ENCODE results near the gene ENTHD1.

ENTHD1 gene

DNA sequence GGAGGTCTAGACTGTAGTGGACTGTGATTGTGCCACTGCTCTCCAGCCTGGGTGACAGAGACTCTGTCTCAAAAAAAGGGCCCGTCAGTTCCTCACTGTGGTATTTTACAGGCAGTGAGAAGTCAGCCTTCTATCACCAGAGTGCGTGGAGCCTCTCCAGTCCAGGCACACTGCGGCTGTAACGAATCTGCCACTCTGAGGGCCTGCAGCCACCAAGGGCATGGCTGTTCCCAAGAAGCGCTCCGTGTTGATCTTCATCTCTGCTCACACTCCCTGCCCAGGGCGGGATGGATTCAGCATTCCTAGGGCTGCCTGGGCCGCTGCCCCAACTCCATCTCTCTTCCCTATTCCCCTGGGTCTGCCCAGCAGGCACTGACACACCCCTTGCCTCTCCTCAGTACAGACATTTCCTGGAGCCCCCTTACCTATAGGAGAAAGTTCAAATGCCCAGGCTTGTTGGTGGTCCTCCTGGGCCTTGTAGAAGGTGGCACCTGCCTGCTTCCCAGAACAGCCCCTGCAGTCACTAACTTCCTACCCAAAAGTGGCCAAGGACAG, 174.6 kb downstream of the ENTHD1 start:
- DNase-seq (ENCODE audit: extremely low read depth in 1 of 2, low read depth in 1 of 2), result no peak

DNA sequence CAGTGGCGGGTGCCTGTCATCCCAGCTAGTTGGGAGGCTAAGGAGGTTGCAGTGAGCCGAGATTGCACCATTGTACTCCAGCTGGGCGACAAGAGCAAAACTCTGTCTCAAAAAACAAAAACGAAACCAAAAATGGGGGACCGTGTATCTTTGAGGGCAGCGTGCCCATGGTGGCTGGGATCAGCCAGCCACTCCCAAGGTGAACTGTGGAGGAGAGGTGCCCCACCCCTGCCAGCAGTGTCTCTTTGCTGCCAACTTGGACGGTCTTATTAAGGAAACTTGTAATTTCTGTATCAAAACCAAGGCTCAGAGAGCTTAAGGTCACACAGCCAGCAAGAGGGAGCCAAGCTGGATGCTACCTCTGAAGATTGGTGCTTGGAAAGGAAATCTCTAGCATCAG, 175.4 kb downstream of the ENTHD1 start:
- no peak for DNase-seq (ENCODE audit: extremely low read depth in 1 of 2, low read depth in 1 of 2)

DNA sequence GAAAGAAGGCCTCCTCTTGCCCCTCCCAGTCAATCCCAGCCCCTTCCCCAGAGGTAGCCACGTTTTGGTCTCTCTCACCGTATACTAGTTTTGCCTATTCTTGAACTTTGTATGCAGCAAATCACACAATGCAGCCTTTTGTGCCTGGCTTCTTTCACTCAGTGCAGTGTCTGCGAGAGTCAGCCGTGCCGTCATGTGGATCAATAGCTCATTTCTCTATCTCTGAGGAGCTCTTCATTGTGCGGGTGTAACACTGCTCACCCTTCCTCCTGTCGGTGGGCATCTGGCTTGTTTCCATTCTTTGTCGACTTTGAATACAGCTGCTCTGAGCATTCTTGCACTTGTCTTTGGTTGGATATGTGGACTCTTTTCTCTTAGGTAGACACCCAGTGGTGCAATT, 176.5 kb downstream of the ENTHD1 start:
- no peak for DNase-seq (ENCODE audit: extremely low read depth in 1 of 2, low read depth in 1 of 2)

DNA sequence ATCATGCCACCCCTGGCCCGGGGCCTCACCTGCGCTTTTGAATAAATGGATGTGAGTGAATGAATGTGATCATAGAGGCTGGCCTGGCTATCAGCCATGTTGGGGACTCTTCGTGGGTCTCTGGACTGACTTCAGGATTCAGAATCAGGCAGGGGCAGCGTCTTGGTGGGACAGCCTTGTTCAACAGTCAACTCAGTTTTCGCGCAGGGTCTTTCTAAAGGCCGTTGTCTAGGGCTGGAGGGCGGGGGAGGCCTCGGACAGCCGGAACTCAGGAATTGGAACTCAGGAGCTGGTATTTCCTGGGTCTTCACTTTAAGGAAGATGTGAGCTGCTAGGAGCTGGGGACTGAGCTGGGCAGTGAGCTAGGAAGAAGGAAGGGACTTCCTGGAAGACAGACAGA, 177.0 kb downstream of the ENTHD1 start:
- no peak for DNase-seq (ENCODE audit: extremely low read depth in 1 of 2, low read depth in 1 of 2)

DNA sequence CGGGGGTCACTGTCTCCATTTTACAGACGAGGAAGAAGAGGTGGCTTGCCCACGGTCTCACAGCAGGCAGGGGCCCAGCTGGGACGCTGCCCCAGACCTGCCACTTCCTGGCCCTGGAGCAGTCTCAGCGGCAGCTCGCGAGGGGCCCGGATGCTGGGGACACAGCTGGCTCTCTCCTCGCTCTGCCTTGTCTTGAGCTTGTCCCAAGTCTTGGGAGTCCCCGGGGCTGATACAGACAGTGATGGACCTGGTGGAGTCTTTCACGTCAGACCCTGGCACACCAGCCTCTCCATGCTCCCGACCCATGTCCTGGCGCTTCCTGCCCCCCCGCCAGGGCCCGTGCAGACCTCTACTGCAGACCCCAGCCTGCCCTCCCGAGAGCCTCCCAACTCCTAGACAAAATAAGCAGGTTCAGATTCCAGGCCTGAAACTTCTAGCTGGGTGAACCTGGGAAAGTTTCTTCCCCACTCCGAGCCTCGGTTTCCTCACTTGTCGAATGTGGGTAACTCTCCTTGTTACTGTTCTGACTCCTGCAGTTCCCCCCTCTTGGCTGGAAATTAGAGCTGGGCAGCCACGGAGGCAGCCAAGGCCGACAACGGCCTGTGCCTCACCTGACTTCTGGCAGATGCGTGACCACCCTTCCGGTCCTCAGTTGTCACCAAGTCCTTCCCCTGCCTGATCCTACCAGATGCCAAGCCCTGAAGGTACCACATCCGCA, 177.6 kb downstream of the ENTHD1 start:
- DNase-seq (ENCODE audit: extremely low read depth in 1 of 2, low read depth in 1 of 2), result no peak

DNA sequence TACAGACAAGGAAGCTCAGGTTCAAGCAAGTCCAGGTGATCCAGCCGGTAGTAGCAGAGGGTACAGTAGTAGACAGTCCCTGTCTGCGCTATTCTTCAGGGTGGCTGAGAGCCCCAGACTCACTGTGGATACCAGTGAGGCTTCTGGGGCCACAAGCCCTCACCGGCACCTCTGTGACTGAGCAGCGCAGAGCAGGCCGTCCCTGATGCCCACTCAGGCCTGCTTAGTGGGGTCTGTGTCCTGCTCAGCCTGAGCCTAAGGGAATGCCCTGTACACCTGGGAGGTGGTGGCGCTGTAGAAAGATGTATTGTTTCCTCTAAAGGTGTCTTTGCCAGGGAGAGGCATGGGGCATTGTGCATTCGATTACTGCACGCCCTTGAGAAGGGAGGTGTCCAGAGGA, 179.2 kb downstream of the ENTHD1 start:
- no peak for DNase-seq (ENCODE audit: extremely low read depth in 1 of 2, low read depth in 1 of 2)

DNA sequence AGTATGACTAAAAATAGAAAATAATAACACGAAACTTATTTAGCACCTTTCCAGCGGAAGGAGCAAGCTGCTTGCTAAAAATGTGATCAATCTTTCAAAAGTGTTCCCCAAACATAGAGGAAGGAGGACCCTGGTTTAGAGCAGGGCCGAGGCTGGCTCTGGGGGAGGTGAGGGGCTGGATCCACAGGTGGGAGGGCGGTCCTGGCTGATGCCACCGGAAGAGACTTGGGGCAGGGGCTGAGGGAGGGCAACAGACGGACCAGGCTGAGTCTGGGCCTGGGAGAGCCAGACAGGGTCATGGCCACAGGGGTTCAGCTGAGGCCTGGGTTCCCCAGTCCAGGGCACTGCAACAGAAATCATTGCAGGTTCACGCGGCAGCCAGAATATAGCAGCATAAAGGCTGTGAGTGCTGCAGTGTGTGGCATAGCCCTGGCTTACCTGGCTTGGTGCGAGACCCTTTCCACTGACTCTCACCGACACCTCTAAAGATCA, 179.7 kb downstream of the ENTHD1 start:
- no peak for DNase-seq (ENCODE audit: extremely low read depth in 1 of 2, low read depth in 1 of 2)

DNA sequence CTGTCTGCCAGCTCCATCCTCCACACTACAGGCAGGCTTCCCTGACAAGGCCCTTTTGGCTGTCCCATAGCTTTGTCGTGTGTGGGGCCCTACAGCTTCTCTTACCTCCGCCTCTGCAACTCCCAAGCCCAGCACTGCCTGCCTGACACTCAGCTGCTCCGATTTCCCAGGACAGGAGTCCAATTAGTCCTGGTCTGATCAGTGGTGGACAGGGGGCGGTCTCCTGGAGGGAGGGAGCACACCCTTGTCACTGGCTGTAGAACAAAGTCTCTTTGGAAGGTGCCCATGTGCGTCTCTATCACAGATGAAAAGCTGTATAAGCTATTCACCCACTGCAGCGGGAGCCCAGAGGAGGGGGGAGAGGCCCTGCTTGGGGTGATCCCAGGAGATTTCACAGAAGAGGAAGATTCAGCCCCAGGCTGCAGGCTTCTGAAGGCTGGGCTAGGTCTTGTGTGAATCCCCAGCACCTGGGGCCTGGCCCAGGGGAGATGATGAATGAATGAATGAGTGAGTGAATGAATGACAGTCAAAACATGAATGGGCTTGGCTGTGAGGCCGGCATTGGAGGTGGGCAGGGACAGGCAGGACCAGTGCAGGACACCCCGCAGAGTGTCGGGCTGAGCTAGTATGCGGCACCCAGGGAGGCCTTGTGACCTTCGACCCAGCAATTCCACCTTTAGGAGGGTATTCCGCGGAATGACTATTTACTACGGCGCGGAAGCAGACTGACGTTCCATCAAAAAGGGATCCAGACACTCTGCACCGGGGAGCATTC, 180.6 kb downstream of the ENTHD1 start:
- no peak for DNase-seq (ENCODE audit: extremely low read depth in 1 of 2, low read depth in 1 of 2)

DNA sequence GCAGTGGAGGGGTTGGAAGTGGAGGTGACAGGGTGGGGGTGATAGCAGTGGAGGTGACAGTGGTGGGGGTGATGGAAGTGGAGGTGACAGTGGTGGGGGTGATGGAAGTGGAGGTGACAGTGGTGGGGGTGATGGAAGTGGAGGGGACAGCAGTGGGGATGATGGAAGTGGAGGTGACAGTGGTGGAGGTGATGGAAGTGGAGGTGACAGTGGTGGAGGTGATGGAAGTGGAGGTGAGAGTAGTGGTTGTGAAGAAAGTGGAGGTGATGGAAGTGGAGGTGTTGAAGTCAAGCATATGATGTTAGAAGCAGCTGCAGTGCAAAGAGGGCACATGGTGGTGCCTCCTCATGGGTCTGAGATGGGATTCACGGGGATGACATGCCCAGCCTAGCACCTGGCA, 181.5 kb downstream of the ENTHD1 start:
- DNase-seq (ENCODE audit: extremely low read depth in 1 of 2, low read depth in 1 of 2), result no peak

DNA sequence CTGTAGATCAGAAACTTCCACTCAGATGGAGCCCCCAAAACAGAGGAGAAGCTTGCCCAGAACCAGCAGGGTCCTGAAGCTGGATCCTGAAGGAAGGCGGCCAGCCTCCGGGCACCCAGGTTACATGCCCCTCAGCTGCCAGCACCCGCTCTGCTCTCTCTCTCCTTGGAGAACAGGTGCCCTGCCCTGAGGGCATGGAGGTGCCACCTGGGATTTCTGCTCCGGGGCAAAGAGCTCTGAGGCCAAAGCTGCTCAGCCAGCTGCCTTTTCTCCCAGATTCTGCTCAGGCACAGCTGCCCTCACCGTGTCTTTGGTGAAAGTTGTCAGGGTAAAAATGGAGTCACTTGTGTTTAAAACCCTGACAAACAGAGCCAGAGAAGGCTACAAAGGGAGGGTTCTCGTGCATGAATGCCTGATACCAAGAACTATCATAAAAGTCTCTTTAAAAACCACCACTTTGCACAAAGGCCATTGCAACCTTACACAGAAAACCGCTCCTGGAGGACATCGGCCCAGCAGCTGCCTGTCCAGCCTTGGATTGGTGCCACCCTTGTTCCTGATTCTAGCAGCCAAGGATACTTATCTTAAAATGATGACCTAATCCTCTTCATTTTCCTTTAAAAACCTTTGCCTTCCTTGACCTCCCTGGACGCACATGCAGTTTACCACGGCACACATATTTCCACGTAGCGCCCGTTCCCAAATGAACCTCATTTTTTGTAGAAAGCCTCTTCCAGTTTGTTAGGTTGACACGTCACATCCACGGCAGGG, 183.0 kb downstream of the ENTHD1 start:
- no peak for DNase-seq (ENCODE audit: extremely low read depth in 1 of 2, low read depth in 1 of 2)

DNA sequence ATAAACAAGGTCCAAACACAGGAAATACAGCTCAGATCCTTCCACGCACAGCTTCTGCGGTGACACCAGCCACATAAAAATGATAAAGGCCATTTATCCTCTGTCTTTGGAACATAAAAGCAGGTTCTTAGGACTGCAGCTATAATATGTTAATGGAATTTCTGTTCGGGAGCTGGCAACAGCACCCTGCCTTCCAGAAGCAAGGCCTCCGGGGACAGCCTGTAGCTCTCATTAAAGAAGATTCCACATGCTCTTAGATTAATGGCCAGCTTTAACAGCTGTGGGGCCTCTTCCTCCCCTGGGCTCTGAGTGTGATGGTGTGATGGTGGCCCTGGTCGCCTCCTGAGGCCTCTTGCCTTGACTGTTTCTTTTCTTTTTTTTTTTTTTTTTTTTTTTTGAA, 185.7 kb downstream of the ENTHD1 start:
- no peak for DNase-seq (ENCODE audit: extremely low read depth in 1 of 2, low read depth in 1 of 2)

DNA sequence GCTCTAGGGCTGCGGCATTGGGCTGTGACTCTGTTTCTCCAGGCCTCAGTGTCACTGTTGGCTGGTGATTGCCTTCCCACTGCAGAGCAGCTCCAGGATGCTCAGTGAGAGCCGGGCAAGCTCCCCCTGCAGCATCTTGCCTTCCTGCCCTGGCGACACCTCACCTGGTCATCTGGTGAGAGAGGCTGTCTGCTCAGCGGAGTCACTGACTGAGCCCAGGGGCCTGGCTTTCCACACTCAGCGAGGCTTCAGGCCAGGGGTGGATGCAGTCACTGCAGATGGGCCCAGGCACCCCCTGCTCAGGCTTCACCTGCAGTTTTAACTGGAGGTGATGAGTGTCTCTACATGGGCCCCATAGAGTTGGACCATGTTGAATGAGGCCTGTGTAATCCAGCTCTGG, 186.2 kb downstream of the ENTHD1 start:
- DNase-seq (ENCODE audit: extremely low read depth in 1 of 2, low read depth in 1 of 2), result no peak

DNA sequence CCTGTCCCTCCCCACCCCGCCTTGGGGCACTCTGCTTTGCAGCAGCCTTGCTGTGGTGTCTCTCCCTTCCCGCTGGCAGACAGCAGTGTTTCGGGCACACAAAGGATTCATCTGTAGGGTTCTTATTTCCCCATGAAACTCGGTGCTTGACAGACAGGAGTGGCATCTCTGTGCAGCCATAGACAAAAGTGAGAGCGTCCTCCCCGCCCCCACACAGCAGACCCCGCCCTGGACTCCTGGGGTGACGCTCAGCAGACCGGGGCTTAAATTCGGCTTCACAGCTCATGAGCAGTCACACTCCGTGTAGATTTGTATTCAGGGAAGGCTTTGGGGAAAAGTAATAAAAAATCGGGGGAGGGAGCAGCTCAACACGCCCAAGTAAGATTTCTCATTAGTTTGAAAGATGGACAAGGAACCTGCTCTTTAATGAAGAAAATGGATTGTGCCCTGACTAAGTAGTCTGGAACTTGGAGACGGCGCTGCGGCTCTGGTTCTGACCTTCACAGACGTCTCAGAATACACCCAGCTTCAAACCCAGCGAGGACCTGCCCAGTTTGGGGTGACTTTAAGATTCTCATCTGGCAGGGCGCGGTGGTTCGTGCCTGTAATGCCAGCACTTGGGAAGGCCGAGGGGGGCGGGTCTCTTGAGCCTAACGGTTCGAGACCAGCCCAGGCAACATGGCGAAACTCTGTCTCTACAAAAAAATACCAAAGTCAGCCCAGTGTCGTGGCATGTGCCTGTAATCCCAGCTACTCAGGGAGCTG, 187.0 kb downstream of the ENTHD1 start:
- no peak for DNase-seq (ENCODE audit: extremely low read depth in 1 of 2, low read depth in 1 of 2)

DNA sequence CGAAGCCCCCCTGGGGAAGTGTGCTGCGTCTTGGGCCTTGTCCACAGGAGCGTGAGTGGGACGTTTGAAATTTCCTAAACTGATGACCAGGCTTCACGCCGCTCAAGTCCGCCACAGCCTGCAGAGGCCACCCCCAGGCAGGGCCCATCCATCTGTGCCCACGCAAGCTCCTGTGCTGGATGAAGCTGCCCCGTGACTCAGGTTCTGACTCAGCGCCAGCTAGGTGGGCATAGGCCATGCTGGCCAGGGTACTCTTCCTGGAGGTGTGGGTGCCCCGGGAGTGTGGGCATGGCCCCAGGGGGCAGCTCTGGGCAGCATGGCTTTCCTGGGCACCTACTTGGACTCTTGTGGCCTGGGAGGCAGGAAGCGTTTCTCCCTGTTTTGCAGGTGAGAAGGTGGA, 188.2 kb downstream of the ENTHD1 start:
- no peak for DNase-seq (ENCODE audit: extremely low read depth in 1 of 2, low read depth in 1 of 2)

DNA sequence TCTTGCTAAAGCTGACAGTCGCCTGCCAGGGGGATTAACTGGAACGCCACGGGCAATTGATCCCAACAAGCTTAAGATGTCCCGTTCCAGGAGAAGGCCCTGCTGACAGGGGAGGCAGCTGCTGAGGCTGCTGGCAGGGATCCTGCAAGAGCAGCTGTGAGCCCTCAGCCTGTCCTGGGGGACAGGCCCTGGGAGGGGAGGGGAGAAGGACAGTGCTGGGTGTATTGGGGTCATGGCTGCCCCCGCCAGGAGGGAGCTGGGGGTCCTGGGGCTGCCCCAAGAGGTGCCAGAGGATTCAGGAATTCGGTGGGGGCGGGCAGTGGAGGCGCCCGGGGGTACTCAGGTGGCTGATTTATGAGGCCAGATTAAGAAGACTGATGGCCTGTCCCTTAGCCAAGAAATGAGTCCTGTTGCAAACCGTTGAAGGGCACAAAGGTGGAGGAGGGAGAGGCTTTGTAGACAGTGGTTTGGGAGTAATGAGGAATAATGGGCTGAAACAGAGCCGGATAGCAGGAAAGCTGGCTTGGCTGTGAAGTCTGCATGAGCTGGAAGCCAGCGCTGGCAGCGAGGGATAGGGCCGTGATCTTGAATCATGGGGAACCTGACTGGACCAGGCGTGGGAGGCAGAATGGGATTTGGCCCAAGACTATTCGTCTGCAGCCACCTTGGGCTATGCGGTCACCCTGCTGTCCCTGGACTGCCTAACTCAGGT, 189.5 kb downstream of the ENTHD1 start:
- no peak for DNase-seq (ENCODE audit: extremely low read depth in 1 of 2, low read depth in 1 of 2)

DNA sequence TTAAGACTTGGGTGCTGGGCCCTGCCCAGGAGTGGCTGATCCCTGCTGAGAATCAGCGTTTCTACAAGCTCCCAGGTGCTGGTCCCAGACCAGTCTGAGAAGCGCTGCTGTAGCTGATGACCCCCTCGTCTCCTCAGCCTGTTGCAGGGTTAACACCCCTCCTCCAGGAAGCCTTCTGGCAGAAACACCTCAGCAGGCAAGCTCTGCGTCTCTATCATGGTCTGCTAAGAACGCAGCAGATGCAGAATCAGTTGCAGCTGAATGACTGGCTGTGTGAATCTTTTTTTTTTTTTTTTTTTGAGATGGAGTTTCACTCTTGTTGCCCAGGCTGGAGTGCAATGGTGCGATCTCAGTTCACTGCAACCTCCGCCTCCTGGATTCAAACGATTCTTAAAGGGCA, 190.5 kb downstream of the ENTHD1 start:
- DNase-seq (ENCODE audit: extremely low read depth in 1 of 2, low read depth in 1 of 2), result no peak

DNA sequence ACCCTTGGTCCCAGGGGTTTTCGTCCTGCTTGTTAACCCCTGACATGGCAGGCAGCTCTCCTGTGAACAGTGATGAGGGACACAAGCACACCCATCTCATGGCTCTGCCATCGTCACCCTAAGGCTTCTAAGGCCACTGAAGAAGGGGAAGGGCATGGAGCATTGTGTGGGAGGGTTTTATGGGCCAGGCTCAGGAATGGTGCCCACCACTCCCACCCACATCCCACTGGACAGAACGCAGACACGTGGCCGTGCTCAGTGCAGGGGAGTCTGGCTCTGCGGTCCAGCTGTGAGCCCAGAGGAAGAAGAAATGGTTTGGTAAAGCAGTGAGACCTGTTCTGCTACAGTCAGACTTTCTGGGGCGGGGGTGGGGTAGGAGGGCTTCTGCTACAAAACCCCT, 193.0 kb downstream of the ENTHD1 start:
- no peak for DNase-seq (ENCODE audit: extremely low read depth in 1 of 2, low read depth in 1 of 2)

DNA sequence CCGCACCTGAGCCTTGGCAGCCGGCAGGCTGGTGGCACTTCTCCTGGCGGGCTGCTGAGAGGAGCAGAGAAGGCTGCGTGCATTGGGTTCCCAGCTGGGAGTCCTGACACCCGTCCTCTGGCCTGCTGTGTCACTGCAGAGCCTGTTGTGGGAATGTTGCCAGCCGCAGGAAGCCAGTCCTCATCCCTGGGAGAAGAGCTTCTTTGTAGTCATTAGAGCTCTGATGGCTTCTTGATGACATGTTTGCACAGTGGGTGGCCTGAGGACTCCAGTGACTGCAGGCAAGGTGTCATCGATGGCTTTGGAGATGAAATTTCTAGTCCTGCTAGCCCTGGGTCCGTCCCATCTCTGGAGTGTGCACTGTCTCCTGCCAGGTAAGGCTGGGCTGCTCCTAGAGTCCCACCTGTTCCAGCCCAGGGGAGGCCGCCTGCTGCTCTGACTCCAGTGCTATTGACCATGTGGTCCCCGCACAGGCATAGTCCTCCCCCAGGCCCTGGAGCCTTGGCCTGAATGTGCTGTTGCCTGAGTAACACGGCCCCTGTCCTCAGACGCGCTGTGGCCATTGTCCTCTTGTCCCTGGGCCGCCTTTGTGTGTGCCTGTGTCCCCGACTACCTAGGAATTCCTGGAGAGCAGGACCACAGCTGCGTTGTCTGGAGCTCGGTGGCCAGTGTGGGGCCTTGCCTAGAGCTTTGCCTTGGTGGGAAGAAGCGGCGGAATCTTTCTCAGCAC, 193.8 kb downstream of the ENTHD1 start:
- no peak for DNase-seq (ENCODE audit: extremely low read depth in 1 of 2, low read depth in 1 of 2)

DNA sequence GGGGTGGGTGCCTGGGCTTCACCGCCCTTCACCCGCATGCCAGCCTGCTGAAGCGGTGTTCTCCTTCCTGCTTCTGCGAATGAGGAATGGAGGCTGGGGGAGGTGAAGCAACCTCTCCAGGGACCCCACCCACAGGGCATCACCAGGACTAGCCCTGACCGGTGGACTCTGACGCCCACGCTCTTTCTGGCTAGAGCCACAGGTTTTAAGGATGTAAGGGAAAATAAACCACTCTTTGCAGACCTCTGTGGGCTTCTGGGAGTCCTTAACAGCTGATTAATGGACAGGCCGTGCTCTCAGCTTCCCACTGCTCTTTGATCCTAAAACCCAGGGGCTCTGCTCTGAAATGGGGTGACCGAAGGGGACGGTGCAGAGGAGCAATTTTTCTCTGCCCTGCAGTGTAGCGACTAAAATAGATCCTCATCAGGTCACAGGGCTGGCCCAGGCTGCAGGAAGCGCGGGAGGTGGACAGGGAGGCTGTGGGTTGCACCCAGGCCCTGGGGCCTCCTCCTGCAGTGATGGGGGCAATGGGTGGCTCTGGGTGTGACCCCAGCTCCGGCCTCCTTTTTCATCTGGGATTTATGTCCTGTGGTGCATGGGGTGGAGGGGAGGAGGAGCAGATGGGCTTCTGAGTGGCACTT, 195.7 kb downstream of the ENTHD1 start:
- DNase-seq (ENCODE audit: extremely low read depth in 1 of 2, low read depth in 1 of 2), result no peak
